ENCODE data around the gene PLEKHM1. TPM values are rescaled to one million over a fixed set of nuclear protein-coding genes. Genes with fewer than 3 reads are reported as not detected.
"Not testable (repeated sequence)": the region's sequence is repeated elsewhere in the genome, so short reads cannot be mapped to it uniquely, and the experiment has no call there.

Gene PLEKHM1
- total and polyA plus RNA-seq, 9 donors, result 13.0 to 38.4 (median 33.5) TPM

DNA sequence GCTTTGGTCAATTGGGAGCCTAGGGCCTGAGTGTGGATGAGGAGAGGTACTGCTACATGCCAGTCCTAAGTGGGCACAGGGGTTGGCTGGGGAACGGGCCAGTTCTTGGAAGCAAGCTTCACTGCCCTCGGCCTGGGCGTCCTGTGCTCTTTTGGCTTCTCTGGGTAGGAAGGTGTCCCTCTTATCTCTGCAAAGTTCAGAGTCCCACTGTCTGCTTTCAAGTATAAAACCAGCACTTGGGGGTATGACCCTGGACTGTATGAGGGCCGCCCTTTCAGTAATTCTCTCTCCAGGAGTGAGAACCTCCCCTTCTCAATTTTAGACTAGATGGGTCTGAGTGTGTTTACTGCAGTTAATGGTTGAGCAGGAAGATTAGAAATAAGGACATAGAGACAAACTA, 1.6 kb upstream of the PLEKHM1 start:
- H3K4me3 ChIP-seq; H3K36me3 ChIP-seq; H3K4me1 ChIP-seq (ENCODE audit: insufficient read depth); DNase-seq; H3K27ac ChIP-seq; H3K27me3 ChIP-seq; intact Hi-C loops (cut with DNase I); H3K9me3 ChIP-seq: not testable (repeated sequence)
- 90 to 92% (median 91%) methylated on average over 4 of the region's 4 CpGs for WGBS, 3 donors

DNA sequence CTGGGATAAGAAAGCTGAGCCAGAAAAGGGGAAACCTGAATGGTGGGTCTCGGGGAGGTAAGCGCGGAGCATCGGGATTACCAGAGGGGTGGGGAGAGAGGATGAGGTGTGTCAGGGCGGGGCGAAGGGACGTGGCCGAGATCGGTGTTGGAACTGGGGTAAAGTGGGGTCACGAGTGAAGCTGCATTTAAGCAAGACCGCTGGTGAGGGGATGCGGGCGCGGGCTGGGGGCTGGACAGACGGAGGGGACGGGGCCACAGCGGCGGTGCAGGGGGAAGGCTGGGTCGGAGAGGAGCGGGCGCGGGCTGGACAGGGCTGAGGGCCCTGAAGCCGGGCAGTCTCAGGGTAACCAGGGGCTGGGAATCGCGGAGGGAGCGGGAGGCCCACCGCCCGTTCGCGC, 323 bp downstream of the PLEKHM1 start:
- H3K4me1 ChIP-seq (ENCODE audit: insufficient read depth); H3K36me3 ChIP-seq; H3K9me3 ChIP-seq; H3K27me3 ChIP-seq; intact Hi-C loops (cut with DNase I): not testable (repeated sequence)
- WGBS, 3 donors, result 1% methylated on average over 24 to 26 of the region's 30 CpGs
- peak in 2 of 5 donors; percentile 34 to 46 for DNase-seq
- peak overlapping the region; percentile 89 to 94 for H3K27ac ChIP-seq
- peak overlapping the region; percentile 75 for H3K4me3 ChIP-seq

DNA sequence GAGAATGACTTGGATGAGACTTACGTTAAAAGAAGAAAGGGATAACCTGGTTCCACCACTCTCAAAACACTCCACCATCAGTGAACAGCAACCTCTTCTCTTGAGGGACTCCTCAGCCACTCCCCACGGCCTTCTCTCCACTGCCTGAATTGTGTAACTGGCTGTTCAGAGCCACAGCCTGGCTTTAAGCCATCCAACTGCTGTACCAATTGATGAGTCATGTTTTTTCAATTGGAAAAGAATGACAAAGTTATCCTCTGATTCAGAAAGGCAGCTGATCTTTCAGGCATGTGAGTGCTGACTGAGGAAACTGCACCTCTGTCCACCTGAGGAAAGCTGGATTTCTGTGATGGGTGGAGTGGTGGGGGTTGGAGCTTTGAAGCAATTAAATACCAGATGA, 2.8 kb downstream of the PLEKHM1 start:
- H3K4me3 ChIP-seq; intact Hi-C loops (cut with DNase I); H3K36me3 ChIP-seq; H3K4me1 ChIP-seq (ENCODE audit: insufficient read depth); H3K9me3 ChIP-seq; H3K27ac ChIP-seq; H3K27me3 ChIP-seq: not testable (repeated sequence)
- DNase-seq, result peak; percentile 50 to 86 (median 67)
- 26 to 32% (median 27%) methylated on average over 2 of the region's 2 CpGs for WGBS, 3 donors

DNA sequence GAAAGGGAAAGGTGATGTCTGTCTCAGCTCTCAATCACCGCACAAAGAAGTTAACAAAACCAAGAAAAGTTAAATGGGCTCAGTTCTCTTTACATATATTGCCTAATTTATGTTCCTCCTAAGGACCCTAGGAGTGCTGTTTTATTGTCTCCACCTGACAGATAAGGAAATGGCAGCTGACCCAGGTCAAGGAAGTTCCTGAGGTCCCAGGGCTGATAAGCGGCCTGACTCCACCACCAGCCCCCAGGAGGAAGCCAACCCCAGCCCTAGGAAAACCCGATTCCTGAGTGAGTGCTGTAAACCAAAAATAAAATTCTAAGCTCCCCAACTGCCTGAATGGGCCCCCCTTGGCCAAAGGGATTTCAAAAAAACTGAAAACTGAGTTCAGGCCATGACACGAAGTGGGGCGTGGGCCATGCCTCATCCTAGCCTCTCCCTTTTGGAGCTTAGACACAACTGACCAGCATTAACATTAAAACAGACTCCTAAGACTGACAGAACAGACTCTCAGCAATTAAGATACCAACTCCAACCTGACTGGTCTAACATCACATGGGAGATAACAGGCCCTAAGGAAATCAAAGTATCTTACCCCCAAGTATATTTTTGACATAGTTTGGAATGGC, 6.8 kb downstream of the PLEKHM1 start:
- H3K27me3 ChIP-seq; H3K4me1 ChIP-seq (ENCODE audit: insufficient read depth); intact Hi-C loops (cut with DNase I); H3K36me3 ChIP-seq; H3K27ac ChIP-seq; H3K4me3 ChIP-seq; H3K9me3 ChIP-seq; DNase-seq: not testable (repeated sequence)
- WGBS, 3 donors, result 77 to 79% (median 77%) methylated on average over 4 to 5 of the region's 5 CpGs

DNA sequence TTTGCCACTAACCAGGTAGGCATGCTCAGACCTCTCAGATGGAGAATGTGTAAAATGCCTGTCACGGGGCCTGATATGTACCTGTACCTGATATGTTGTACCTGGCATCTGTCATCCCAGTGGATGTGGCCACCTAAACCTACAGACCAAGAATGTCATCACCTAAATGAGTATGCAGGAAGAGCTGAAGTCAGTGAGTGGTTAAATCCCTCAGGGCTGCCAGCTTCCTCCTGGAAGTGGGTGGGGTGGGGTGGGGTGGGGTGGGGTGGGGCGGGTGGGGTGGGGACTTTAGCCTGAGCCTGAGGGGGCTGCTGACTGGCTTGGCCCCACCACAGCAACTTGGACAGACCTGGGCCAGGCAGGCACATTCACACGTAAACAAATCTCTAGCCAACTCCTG, 7.3 kb downstream of the PLEKHM1 start:
- H3K27ac ChIP-seq; H3K4me1 ChIP-seq (ENCODE audit: insufficient read depth); H3K27me3 ChIP-seq; H3K9me3 ChIP-seq; H3K36me3 ChIP-seq; intact Hi-C loops (cut with DNase I); DNase-seq; H3K4me3 ChIP-seq: not testable (repeated sequence)
- 73 to 79% (median 74%) methylated on average over 1 to 3 of the region's 3 CpGs for WGBS, 3 donors

DNA sequence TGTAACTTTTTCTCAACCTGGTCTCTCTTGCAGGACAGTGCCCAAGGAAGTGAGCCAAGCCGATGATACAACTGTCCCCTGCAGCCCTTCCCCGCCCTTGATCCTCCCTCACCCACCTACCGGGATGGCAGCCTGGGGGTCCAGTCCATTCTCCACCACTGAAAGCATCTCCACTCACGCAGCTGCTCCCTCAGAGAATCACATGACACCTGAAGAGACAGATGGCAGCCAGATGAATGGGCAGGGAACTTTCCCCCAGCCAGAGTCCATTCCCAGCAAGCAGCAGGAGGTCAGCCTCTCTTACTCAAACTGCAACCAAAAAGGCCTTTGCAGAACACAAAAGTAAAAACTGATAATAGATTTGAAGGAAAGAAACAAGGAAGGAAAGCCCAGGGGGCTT, 8.2 kb downstream of the PLEKHM1 start:
- WGBS, 3 donors, result 92% methylated on average over 4 of the region's 4 CpGs; no CpG with 5 or more reads in 2 of the 3 donors

DNA sequence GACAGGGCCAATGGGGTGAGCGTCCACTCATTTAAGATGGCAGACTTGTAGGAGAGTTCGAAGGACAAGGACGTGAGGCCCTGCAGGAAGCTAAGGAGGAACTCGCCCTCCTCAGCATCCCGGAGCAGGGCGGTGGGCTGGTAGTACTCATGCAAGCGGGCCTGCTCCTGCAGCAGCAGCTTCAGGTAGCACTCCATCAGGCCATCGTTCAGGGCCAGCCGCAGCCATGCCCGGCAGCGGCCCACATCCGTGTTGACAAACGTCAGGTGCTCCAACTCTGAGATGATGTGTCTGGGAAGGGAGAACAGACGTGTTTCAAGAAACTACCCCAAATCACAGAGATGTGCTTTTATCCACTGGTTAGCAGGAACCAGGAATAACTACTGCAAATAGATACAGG, 15.1 kb downstream of the PLEKHM1 start:
- intact Hi-C loops (cut with DNase I); H3K36me3 ChIP-seq: not testable (repeated sequence)

More for the DNA sequence above, 8.2 kb downstream of the PLEKHM1 start:
- H3K9me3 ChIP-seq; H3K4me1 ChIP-seq (ENCODE audit: insufficient read depth); intact Hi-C loops (cut with DNase I); H3K36me3 ChIP-seq; H3K27me3 ChIP-seq; H3K27ac ChIP-seq; DNase-seq; H3K4me3 ChIP-seq: not testable (repeated sequence)

DNA sequence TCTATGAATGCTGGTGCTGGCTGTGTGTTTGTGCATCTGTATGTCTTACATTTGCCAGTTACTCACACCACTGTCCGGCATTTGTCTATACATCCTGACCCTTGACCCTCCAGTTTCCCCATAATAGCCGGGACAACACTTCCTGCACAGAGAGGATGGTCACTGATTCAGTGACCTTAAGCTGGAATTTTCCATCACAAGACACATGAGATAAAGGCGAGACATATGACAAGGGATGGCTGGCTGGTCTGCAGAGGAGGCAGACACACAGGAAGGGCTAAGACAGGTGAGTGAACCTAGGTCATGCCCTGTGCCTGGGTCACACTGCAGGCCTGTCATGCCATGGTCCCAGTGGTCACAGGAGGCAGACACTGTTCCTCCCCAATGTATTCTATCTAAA, 18.3 kb downstream of the PLEKHM1 start:
- H3K9me3 ChIP-seq; H3K4me1 ChIP-seq (ENCODE audit: insufficient read depth); H3K4me3 ChIP-seq; H3K27me3 ChIP-seq; DNase-seq; H3K36me3 ChIP-seq; intact Hi-C loops (cut with DNase I); H3K27ac ChIP-seq: not testable (repeated sequence)
- WGBS, 3 donors, result 73 to 74% (median 73%) methylated on average over 3 of the region's 3 CpGs

More for the DNA sequence above, 15.1 kb downstream of the PLEKHM1 start:
- H3K4me3 ChIP-seq; H3K9me3 ChIP-seq; H3K27ac ChIP-seq; H3K4me1 ChIP-seq (ENCODE audit: insufficient read depth); DNase-seq; H3K27me3 ChIP-seq: not testable (repeated sequence)
- 92 to 97% (median 94%) methylated on average over 14 of the region's 14 CpGs for WGBS, 3 donors

DNA sequence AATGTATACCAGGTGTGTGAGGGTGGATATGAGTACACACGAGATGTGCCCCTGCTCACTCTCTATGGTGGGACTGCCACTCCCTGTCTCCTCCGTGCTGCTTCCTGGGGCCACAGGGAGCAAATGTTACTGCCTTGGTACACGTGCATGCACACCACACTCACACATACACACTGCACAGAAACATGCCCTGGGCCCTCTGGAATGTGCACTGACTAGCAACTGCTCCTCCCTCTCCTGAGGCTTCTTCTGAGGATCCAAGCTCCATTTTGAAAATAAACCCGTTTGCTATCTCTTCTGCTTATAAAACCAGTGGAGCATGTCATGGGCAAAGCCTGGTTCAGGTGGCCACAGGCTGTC, 21.3 kb downstream of the PLEKHM1 start:
- H3K27me3 ChIP-seq; H3K9me3 ChIP-seq; H3K4me3 ChIP-seq; H3K4me1 ChIP-seq (ENCODE audit: insufficient read depth); H3K36me3 ChIP-seq; H3K27ac ChIP-seq; DNase-seq; intact Hi-C loops (cut with DNase I): not testable (repeated sequence)
- 45 to 55% (median 48%) methylated on average over 4 of the region's 4 CpGs for WGBS, 3 donors

DNA sequence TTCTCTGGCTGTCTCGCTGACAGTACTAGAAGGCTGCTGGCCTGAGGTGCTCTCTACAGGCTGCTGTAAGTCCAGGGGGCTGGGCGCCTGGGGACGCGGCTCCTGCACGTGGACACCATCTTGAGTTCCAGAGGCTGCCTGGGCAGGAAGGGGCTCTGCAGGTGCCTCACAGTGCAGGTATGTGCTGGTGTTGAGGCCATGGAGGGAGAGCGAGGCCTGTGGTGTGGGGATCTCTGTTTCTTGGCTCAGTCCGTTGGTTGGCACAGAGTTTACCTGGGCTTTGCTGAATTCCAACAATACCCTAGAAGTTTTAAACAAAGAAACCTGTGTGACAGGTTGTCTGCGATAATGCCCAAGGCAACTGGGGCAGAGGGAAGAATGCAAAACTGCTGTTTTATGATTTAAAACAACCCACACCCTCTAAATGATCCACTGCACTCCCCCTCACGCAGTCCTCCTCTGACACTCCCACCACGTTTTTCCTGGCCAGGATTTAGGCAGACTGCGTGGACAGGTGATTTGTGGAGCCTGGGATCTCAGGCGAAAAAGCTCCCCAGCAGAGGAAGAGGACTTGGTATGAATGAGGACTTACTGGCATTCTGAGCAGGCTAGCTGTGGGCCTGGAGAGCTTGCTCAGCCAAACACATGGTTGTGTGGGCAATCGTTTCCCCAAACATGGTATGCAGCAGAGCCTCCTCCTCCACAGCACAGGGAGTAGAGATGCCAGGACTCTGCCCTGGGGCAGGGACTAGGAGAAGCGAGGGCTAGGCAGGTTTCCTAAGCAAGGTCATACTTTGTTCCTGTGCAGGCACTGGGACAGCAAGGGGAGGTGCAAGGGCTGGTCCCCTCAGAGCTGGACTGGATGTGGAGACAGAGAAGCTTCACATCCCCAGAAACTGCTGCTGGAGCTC, 22.0 kb downstream of the PLEKHM1 start:
- not testable (repeated sequence) for H3K27ac ChIP-seq
- WGBS, 3 donors, result 71 to 81% (median 79%) methylated on average over 8 to 14 of the region's 14 CpGs

DNA sequence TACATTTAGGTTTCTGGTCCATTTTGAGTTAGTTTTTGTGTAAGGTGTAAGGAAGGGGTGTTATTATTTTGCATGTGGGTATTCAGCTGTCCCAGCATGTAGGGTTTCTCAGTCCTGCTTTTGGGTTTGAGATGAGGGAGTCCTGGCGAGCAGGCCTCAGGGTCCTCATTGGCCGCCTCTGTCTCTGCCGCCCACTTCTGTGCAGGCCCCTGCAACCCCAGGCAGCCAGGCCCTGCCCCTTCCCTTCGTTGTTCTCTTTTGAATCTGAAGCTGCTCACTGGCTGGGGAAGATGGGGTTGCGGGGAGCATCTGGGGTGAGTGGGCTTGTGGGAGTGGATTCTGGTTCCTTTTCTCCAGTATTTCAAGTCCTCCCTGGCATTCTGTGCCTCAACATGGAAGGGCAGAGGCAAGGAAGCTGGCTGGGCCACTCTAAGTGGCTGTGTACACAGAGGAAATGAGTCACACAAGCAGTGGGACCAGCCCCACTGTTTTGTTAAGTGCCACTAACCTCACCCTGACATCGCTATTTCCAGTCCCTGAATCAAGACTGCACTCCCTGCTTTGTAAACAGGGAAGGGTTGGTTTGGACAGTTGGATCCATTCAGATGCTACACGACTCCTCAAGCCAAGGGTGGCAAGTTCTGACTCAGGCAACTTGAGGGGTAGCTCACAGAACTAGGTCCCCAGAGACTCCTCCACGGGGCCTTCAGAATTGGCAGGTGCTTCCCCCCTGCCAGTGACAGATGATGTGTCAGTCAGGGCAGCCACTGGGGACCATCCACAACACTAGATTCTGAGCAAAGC, 28.8 kb downstream of the PLEKHM1 start:
- intact Hi-C loops (cut with DNase I); H3K36me3 ChIP-seq; DNase-seq; H3K4me1 ChIP-seq (ENCODE audit: insufficient read depth); H3K4me3 ChIP-seq; H3K27ac ChIP-seq; H3K9me3 ChIP-seq; H3K27me3 ChIP-seq: not testable (repeated sequence)
- 83 to 90% (median 84%) methylated on average over 4 to 8 of the region's 8 CpGs for WGBS, 3 donors

More for the DNA sequence above, 22.0 kb downstream of the PLEKHM1 start:
- H3K4me1 ChIP-seq (ENCODE audit: insufficient read depth); DNase-seq; H3K36me3 ChIP-seq; intact Hi-C loops (cut with DNase I); H3K4me3 ChIP-seq; H3K27me3 ChIP-seq; H3K9me3 ChIP-seq: not testable (repeated sequence)
